Measurements from ENCODE around the gene RTN4R. TPM values are rescaled to one million over a fixed set of nuclear protein-coding genes. Genes with fewer than 3 reads are reported as not detected.

The RTN4R gene
- total and polyA plus RNA-seq, 2 of the 13 experiments (the other 11 are each of a cell fraction or from before 2014, with no cell fraction given) = 0.22 to 0.77 TPM

DNA sequence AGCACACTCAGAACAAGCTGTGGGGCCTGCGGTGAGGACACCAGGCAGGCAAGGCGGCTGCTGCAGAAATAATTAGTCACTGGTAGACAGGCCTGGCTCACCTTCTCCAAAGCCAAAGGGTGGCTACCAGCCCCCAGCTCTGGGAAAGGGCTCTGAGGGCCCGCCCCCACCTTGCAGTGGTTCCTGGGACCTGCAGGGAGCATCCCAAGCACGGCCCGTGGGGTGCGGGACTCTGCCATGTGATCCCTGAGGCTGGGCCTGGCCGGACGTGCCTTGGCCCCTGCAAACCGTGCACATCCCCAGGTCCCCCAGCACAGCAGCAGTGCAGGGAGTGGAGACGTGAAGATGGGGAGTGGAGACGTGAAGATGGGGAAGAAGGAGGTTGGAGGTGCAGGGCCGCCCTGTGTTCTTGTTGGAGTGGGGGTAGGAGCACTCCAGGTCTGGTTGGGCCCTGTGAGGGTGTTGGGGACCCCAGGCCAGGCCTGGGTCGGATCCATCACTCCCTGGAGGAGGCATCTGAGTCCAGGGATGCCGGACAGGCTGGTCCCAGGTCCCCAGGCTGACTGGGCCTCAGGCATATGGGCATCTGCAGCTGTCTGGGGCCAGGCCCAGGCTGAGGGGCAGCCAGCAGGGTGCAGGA lies 41.9 kb downstream of the RTN4R start (continued):
- no peak for TF ChIP-seq ZNF577 (CRISPR knock-in tag; IDR thresholded peaks at IDR 0.05; ENCODE audit: borderline replicate concordance, low read depth)

DNA sequence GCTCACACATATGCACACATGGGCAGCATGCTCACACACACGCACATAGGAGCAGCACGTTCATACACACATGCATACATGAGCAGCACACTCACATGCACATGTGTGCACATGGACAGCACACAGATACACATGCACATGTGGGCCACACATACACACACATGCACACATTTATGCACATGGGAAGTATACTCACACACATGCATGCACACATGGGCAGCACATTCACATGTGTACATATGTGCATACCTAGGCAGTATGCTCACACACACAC lies 42.5 kb downstream of the RTN4R start:
- Histone ChIP-seq H4K20me1 (ENCODE audit: insufficient read depth, low read length) (no peaks in the 10 kb centered on the region), H3K9me3 (ENCODE audit: low read length) (no peaks in the 10 kb centered on the region), H3K4me2 (ENCODE audit: low read depth, low read length) (no peak overlapping the region), H3K4me3 (replicated peaks in 1 of 3; ENCODE audit: insufficient read depth in 1 of 3, low read depth in 2 of 3, low read length in 3 of 3) (no peak overlapping the region), H3K79me2 (ENCODE audit: insufficient read depth, low read length) (no peaks in the 10 kb centered on the region), H2AFZ (ENCODE audit: low read length) (no peak overlapping the region), H3K4me1 (ENCODE audit: insufficient read depth, low read length) (0 out of 2 replicates have a peak, but pooled peaks cover 10% of the 10 kb centered on the region), H3K27me3 (ENCODE audit: control insufficient read depth in 1 of 2, insufficient read depth in 2 of 2, low read length in 2 of 2) (peaks cover 20 to 48% of the 10 kb centered on the region in 2 experiments; a peak in 4 of 5 replicates), H3K27ac (ENCODE audit: extremely low read length, insufficient read depth, low read length) (no peak overlapping the region), H3K36me3 (replicated peaks in 1 of 2; ENCODE audit: control insufficient read depth in 1 of 2, insufficient read depth in 2 of 2, low read length in 2 of 2) (no peaks in the 10 kb centered on the region), H3K9ac (ENCODE audit: insufficient read depth, low read depth, low read length) (no peak overlapping the region)
- ATAC-seq = no peak
- BruUV-seq (replicated peaks) = no TSS peak
- CTCF ChIA-PET (ENCODE audit: low intra/inter-chr PET ratio, low total read pairs) = no interaction called here
- no peak for DNase-seq (ENCODE audit: low spot score)
- FAIRE-seq = no peak
- in situ Hi-C loops (cut with HindIII; ENCODE audit: extremely low pct_ligation_motif_present, low pct_unique_long_range_greater_than_20kb) = no loop called here
- 30% methylated on average over 2 of the region's 2 CpGs for WGBS (ENCODE audit: low lambda C conversion rate)
- POLR2A ChIA-PET = no interaction called here
- TF ChIP-seq, protein P1, sequence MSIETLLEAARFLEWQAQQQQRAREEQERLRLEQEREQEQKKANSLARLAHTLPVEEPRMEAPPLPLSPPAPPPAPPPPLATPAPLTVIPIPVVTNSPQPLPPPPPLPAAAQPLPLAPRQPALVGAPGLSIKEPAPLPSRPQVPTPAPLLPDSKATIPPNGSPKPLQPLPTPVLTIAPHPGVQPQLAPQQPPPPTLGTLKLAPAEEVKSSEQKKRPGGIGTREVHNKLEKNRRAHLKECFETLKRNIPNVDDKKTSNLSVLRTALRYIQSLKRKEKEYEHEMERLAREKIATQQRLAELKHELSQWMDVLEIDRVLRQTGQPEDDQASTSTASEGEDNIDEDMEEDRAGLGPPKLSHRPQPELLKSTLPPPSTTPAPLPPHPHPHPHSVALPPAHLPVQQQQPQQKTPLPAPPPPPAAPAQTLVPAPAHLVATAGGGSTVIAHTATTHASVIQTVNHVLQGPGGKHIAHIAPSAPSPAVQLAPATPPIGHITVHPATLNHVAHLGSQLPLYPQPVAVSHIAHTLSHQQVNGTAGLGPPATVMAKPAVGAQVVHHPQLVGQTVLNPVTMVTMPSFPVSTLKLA (IDR thresholded peaks at IDR 0.05) = peak; percentile 99
- TF ChIP-seq FOSL2 (CRISPR knock-in tag; IDR thresholded peaks at IDR 0.05) = no peak
- no peak for TF ChIP-seq KAT2B (IDR thresholded peaks at IDR 0.05; ENCODE audit: borderline replicate concordance, low read depth, low read length)
- TF ChIP-seq KMT2B (CRISPR knock-in tag; IDR thresholded peaks at IDR 0.05) = no peak
- TF ChIP-seq SOX13 (IDR thresholded peaks at IDR 0.05) = no peak
- TF ChIP-seq SOX13 (CRISPR knock-in tag; conservative IDR thresholded peaks at IDR 0.05 in 1 of 2, IDR thresholded peaks at IDR 0.05 in 1 of 2) = no peak
- intact Hi-C loops (cut with micrococcal nuclease; ENCODE audit: unreplicated experiment) = no loop called here

Measured in HepG2 (cell line).